ENCODE data around the gene C17orf67. TPM values are rescaled to one million over a fixed set of nuclear protein-coding genes. Genes with fewer than 3 reads are reported as not detected.
A peak's percentile ranks its signal among the peaks of the same experiment; 100 is the strongest.

The C17orf67 gene
- total and polyA plus RNA-seq, 4 donors: 0.19 to 1.4 (median 0.78) TPM

GRCh38 chr17:56801459-56802178 is 32.1 kb downstream of the C17orf67 start:
- no peak overlapping the region for H3K27ac ChIP-seq (ENCODE audit: low read depth in 1 of 2, low read length in 2 of 2)
- TF ChIP-seq HNF4G (IDR thresholded peaks at IDR 0.05): no peak
- peak; percentile 9 for TF ChIP-seq NR2F2 (IDR thresholded peaks at IDR 0.05)
- 88% methylated on average over 4 of the region's 4 CpGs for WGBS

GRCh38 chr17:56798916-56799315 is 34.8 kb downstream of the C17orf67 start:
- H3K4me1 ChIP-seq (ENCODE audit: control insufficient read depth in 4 of 4, insufficient read depth in 4 of 4, low read length in 3 of 4): no peaks in the 10 kb centered on the region
- H3K27me3 ChIP-seq (ENCODE audit: control insufficient read depth in 4 of 4, insufficient read depth in 4 of 4, low read length in 3 of 4): no peaks in the 10 kb centered on the region
- DNase-seq (ENCODE audit: low spot score): no peak
- no peaks in the 10 kb centered on the region for H3K36me3 ChIP-seq (ENCODE audit: control insufficient read depth in 4 of 4, insufficient read depth in 3 of 4, low read depth in 1 of 4, low read length in 3 of 4)
- TF ChIP-seq RAD21 (IDR thresholded peaks at IDR 0.05): no peak
- no peak for TF ChIP-seq REST (IDR thresholded peaks at IDR 0.05)
- no peak overlapping the region for H3K4me3 ChIP-seq (ENCODE audit: low read depth in 1 of 3, low read length in 3 of 3)
- H3K27ac ChIP-seq (ENCODE audit: low read depth in 1 of 2, low read length in 2 of 2): no peak overlapping the region
- H3K9ac ChIP-seq (ENCODE audit: low read depth in 1 of 2, low read length in 2 of 2): no peak overlapping the region
- no peaks in the 10 kb centered on the region for H3K9me3 ChIP-seq (ENCODE audit: control insufficient read depth in 4 of 4, low read length in 3 of 4)
- WGBS: 70% methylated on average over 4 of the region's 4 CpGs

More at GRCh38 chr17:56801459-56802178, 32.1 kb downstream of the C17orf67 start:
- H3K9me3 ChIP-seq (ENCODE audit: control insufficient read depth in 4 of 4, low read length in 3 of 4): no peaks in the 10 kb centered on the region
- H3K4me1 ChIP-seq (ENCODE audit: control insufficient read depth in 4 of 4, insufficient read depth in 4 of 4, low read length in 3 of 4): no peaks in the 10 kb centered on the region
- H3K9ac ChIP-seq (ENCODE audit: low read depth in 1 of 2, low read length in 2 of 2): no peak overlapping the region
- no peak overlapping the region for H3K4me3 ChIP-seq (ENCODE audit: low read depth in 1 of 3, low read length in 3 of 3)
- no peak for DNase-seq (ENCODE audit: low spot score)
- no peaks in the 10 kb centered on the region for H3K27me3 ChIP-seq (ENCODE audit: control insufficient read depth in 4 of 4, insufficient read depth in 4 of 4, low read length in 3 of 4)
- no peaks in the 10 kb centered on the region for H3K36me3 ChIP-seq (ENCODE audit: control insufficient read depth in 4 of 4, insufficient read depth in 3 of 4, low read depth in 1 of 4, low read length in 3 of 4)

- H3K4me3 ChIP-seq (ENCODE audit: low read depth in 1 of 3, low read length in 3 of 3): no peak overlapping the region
- no peak overlapping the region for H3K9ac ChIP-seq (ENCODE audit: low read depth in 1 of 2, low read length in 2 of 2)
- 90% methylated on average over 8 of the region's 8 CpGs for WGBS
- no peak overlapping the region for H3K27ac ChIP-seq (ENCODE audit: low read depth in 1 of 2, low read length in 2 of 2)
- H3K4me1 ChIP-seq (ENCODE audit: control insufficient read depth in 4 of 4, insufficient read depth in 4 of 4, low read length in 3 of 4): no peaks in the 10 kb centered on the region
- no peaks in the 10 kb centered on the region for H3K9me3 ChIP-seq (ENCODE audit: control insufficient read depth in 4 of 4, low read length in 3 of 4)
- DNase-seq (ENCODE audit: low spot score): no peak
- H3K27me3 ChIP-seq (ENCODE audit: control insufficient read depth in 4 of 4, insufficient read depth in 4 of 4, low read length in 3 of 4): no peaks in the 10 kb centered on the region
- no peaks in the 10 kb centered on the region for H3K36me3 ChIP-seq (ENCODE audit: control insufficient read depth in 4 of 4, insufficient read depth in 3 of 4, low read depth in 1 of 4, low read length in 3 of 4)
- TF ChIP-seq HNF4G (IDR thresholded peaks at IDR 0.05): no peak
- no peak for TF ChIP-seq NR2F2 (IDR thresholded peaks at IDR 0.05)
- TF ChIP-seq MAX (IDR thresholded peaks at IDR 0.05): no peak
- TF ChIP-seq RXRA (IDR thresholded peaks at IDR 0.05): no peak
- no peak for TF ChIP-seq HNF4A (conservative IDR thresholded peaks at IDR 0.05)
- TF ChIP-seq FOXA2 (IDR thresholded peaks at IDR 0.05): no peak
- no peak for TF ChIP-seq SP1 (IDR thresholded peaks at IDR 0.05)
- no peak for TF ChIP-seq EGR1 (IDR thresholded peaks at IDR 0.05; ENCODE audit: low read depth in 2 of 2)
- TF ChIP-seq JUND (IDR thresholded peaks at IDR 0.05): no peak
- TF ChIP-seq ZBTB33 (IDR thresholded peaks at IDR 0.05): no peak
- no peak for TF ChIP-seq YY1 (IDR thresholded peaks at IDR 0.05)
- TF ChIP-seq CTCF (IDR thresholded peaks at IDR 0.05; ENCODE audit: low read depth, low read length, missing input control): no peak
- no peak for TF ChIP-seq ATF3 (IDR thresholded peaks at IDR 0.05)
- no peak for TF ChIP-seq RAD21 (IDR thresholded peaks at IDR 0.05)
- TF ChIP-seq REST (IDR thresholded peaks at IDR 0.05): no peak
- TF ChIP-seq TAF1 (conservative IDR thresholded peaks at IDR 0.05): no peak
Measured at GRCh38 chr17:56796536-56796935, 37.2 kb downstream of the C17orf67 start.
